ENCODE results near the gene ARHGAP27. TPM values are rescaled to one million over a fixed set of nuclear protein-coding genes. Genes with fewer than 3 reads are reported as not detected.

ARHGAP27 gene
- total RNA-seq, 1 donor from 2014 or later: 75.7 TPM

- no peaks in the 10 kb centered on the region for H3K9me3 Mint-ChIP-seq
- H3K4me3 Mint-ChIP-seq: peak overlapping the region; percentile 99
- intact Hi-C loops (cut with micrococcal nuclease): no loop called here
- TF ChIP-seq CTCF (IDR thresholded peaks at IDR 0.05): no peak
- ChIA-PET CTCF (interaction anchor here (1.3 kb wide), 1 partner anchor 14 kb away, joined by 4 read pairs; no protein-coding TSS in a partner anchor), POLR2A (interaction anchor here (1.2 to 3.0 kb wide), 4 partner anchors 17 to 185 kb away, joined by 4 to 12 read pairs (median 8); partner anchors contain the start of gene MAP3K14)
- peaks cover 4% of the 10 kb centered on the region for H3K36me3 Mint-ChIP-seq (ENCODE audit: low read depth)
- ATAC-seq (ENCODE audit: low read depth): no peak
- peak overlapping the region; percentile 99 for H3K27ac Mint-ChIP-seq
- no peak for DNase-seq
- H3K4me1 Mint-ChIP-seq: peaks cover 81% of the 10 kb centered on the region
- H3K27me3 Mint-ChIP-seq: no peaks in the 10 kb centered on the region
These were observed 21.1 kb downstream of the ARHGAP27 start for GRCh38 chr17:45411348-45412105.

- peak overlapping the region; percentile 99 for H3K4me3 Mint-ChIP-seq
- DNase-seq (peak; percentile 62), ATAC-seq (ENCODE audit: low read depth) (peak; percentile 63)
- peaks cover 86% of the 10 kb centered on the region for H3K4me1 Mint-ChIP-seq
- intact Hi-C loops (cut with micrococcal nuclease): loop anchor here (1.0 kb wide), 1 partner anchor 18 kb away; no protein-coding TSS in a partner anchor
- H3K36me3 Mint-ChIP-seq (ENCODE audit: low read depth): peaks cover 8% of the 10 kb centered on the region
- TF ChIP-seq CTCF (IDR thresholded peaks at IDR 0.05): no peak
- CTCF ChIA-PET: interaction anchor here (1.7 to 2.1 kb wide), 2 partner anchors 11 to 15 kb away, joined by 4 to 6 read pairs; no protein-coding TSS in a partner anchor
- POLR2A ChIA-PET: interaction anchor here (0.5 to 3.0 kb wide), 15 partner anchors 9 to 1047 kb away, joined by 3 to 12 read pairs (median 4); partner anchors contain the start of genes FAM171A2, HEXIM1 and MAP3K14
- peak overlapping the region; percentile 99 for H3K27ac Mint-ChIP-seq
- H3K9me3 Mint-ChIP-seq: no peaks in the 10 kb centered on the region
- H3K27me3 Mint-ChIP-seq: no peaks in the 10 kb centered on the region
These were observed 22.3 kb downstream of the ARHGAP27 start for GRCh38 chr17:45410144-45411091.

- CTCF ChIA-PET: interaction anchor here (1.7 to 2.1 kb wide), 3 partner anchors 11 to 18 kb away, joined by 4 to 6 read pairs (median 5); no protein-coding TSS in a partner anchor
- TF ChIP-seq CTCF (IDR thresholded peaks at IDR 0.05): no peak
- H3K36me3 Mint-ChIP-seq (ENCODE audit: low read depth): peaks cover 13% of the 10 kb centered on the region
- H3K27me3 Mint-ChIP-seq: no peaks in the 10 kb centered on the region
- peaks cover 82% of the 10 kb centered on the region for H3K4me1 Mint-ChIP-seq
- POLR2A ChIA-PET: interaction anchor here (0.5 to 3.0 kb wide), 13 partner anchors 8 to 1046 kb away, joined by 3 to 12 read pairs (median 5); partner anchors contain the start of genes FAM171A2 and HEXIM1
- peak; percentile 3 for ATAC-seq (ENCODE audit: low read depth)
- H3K27ac Mint-ChIP-seq: peak overlapping the region; percentile 99
- intact Hi-C loops (cut with micrococcal nuclease): loop anchor here (1.0 kb wide), 1 partner anchor 19 kb away; no protein-coding TSS in a partner anchor
- no peak for DNase-seq
- H3K9me3 Mint-ChIP-seq: no peaks in the 10 kb centered on the region
- H3K4me3 Mint-ChIP-seq: peak overlapping the region; percentile 99
These were observed 23.0 kb downstream of the ARHGAP27 start for GRCh38 chr17:45409659-45410076.

- no peak for TF ChIP-seq CTCF (IDR thresholded peaks at IDR 0.05)
- H3K4me3 Mint-ChIP-seq: peak overlapping the region; percentile 99
- peak overlapping the region; percentile 99 for H3K27ac Mint-ChIP-seq
- no peak for ATAC-seq (ENCODE audit: low read depth)
- intact Hi-C loops (cut with micrococcal nuclease): no loop called here
- DNase-seq: no peak
- ChIA-PET POLR2A (interaction anchor here (0.6 to 3.0 kb wide), 8 partner anchors 8 to 260 kb away, joined by 3 to 12 read pairs (median 5); partner anchors contain the start of genes HEXIM1 and MAP3K14), CTCF (interaction anchor here (1.1 to 2.1 kb wide), 4 partner anchors 10 to 190 kb away, joined by 4 to 6 read pairs (median 4); no protein-coding TSS in a partner anchor)
- no peaks in the 10 kb centered on the region for H3K27me3 Mint-ChIP-seq
- no peaks in the 10 kb centered on the region for H3K9me3 Mint-ChIP-seq
- peaks cover 79% of the 10 kb centered on the region for H3K4me1 Mint-ChIP-seq
- H3K36me3 Mint-ChIP-seq (ENCODE audit: low read depth): peaks cover 21% of the 10 kb centered on the region
These were observed 23.9 kb downstream of the ARHGAP27 start for GRCh38 chr17:45408611-45409421.
